IPS-11a (cell line): ENCODE measurements around the gene RHBDD1.

Experiments used
- H3K4me3 ChIP-seq: one replicate; pipeline ENCODE4 v1.5.1; 2013; ENCODE audit warnings: low read depth, low read length, control low read depth

Gene RHBDD1

GRCh38 chr2:226835796-226836547 is at the start of gene RHBDD1:
Gene RHBDD1 (plus strand): TSS chr2:226836054. CDS start chr2:226864694, 28,640 bp downstream.
- H3K4me3 ChIP-seq: peak within 1 kb of the TSS; percentile 63

GRCh38 chr2:226788064-226788463 is 47.8 kb upstream of the RHBDD1 start:
- no peak overlapping the region for H3K4me3 ChIP-seq

GRCh38 chr2:226788881-226789490 is 46.9 kb upstream of the RHBDD1 start:
- H3K4me3 ChIP-seq: no peak overlapping the region

GRCh38 chr2:226790011-226790410 is 45.8 kb upstream of the RHBDD1 start:
- no peak overlapping the region for H3K4me3 ChIP-seq

- H3K4me3 ChIP-seq: peak overlapping the region; percentile 47
Observed at GRCh38 chr2:226790431-226790830, 45.4 kb upstream of the RHBDD1 start.

GRCh38 chr2:226791056-226791486 is 44.8 kb upstream of the RHBDD1 start:
- H3K4me3 ChIP-seq: peak overlapping the region; percentile 47

GRCh38 chr2:226791487-226792081 is 44.3 kb upstream of the RHBDD1 start:
- H3K4me3 ChIP-seq: peak overlapping the region; percentile 47

- H3K4me3 ChIP-seq: peak overlapping the region; percentile 31
Observed at GRCh38 chr2:226792155-226792881, 43.5 kb upstream of the RHBDD1 start.

GRCh38 chr2:226793646-226794045 is 42.2 kb upstream of the RHBDD1 start:
- no peak overlapping the region for H3K4me3 ChIP-seq

- H3K4me3 ChIP-seq: no peak overlapping the region
Observed at GRCh38 chr2:226794196-226794661, 41.6 kb upstream of the RHBDD1 start.

GRCh38 chr2:226794751-226795171 is 41.1 kb upstream of the RHBDD1 start:
- H3K4me3 ChIP-seq: no peak overlapping the region

GRCh38 chr2:226795281-226796011 is 40.4 kb upstream of the RHBDD1 start:
- H3K4me3 ChIP-seq: no peak overlapping the region

- no peak overlapping the region for H3K4me3 ChIP-seq
Observed at GRCh38 chr2:226796012-226796839, 39.6 kb upstream of the RHBDD1 start.

- H3K4me3 ChIP-seq: no peak overlapping the region
Observed at GRCh38 chr2:226796840-226797288, 39.0 kb upstream of the RHBDD1 start.

- H3K4me3 ChIP-seq: no peak overlapping the region
Observed at GRCh38 chr2:226797289-226797988, 38.4 kb upstream of the RHBDD1 start.

- no peak overlapping the region for H3K4me3 ChIP-seq
Observed at GRCh38 chr2:226797989-226798421, 37.8 kb upstream of the RHBDD1 start.

- H3K4me3 ChIP-seq: peak overlapping the region; percentile 49
Observed at GRCh38 chr2:226798422-226799210, 37.2 kb upstream of the RHBDD1 start.
